GM19328 (cell line): Measurements from ENCODE around the gene VIPR1.
"Not testable (repeated sequence)": the region's sequence is repeated elsewhere in the genome, so short reads cannot be mapped to it uniquely, and the experiment has no call there.

ENCODE experiments used
- ATAC-seq: cut with Tn5 transposase; IDR thresholded peaks from one replicate; pipeline ENCODE4 v1.9.1; 2021; ENCODE audit warnings: mild to moderate bottlenecking, moderate library complexity; ENCODE audit not compliant: unreplicated experiment

VIPR1 gene

GRCh38 chr3:42569593-42570142, 67.2 kb downstream of the VIPR1 start:
- ATAC-seq = no peak

GRCh38 chr3:42572278-42572677, 69.8 kb downstream of the VIPR1 start:
- ATAC-seq = no peak

GRCh38 chr3:42575137-42575741, 72.8 kb downstream of the VIPR1 start:
- no peak for ATAC-seq

- ATAC-seq = no peak
These were observed 75.6 kb downstream of the VIPR1 start for GRCh38 chr3:42578054-42578453.

GRCh38 chr3:42579346-42579745, 76.9 kb downstream of the VIPR1 start:
- ATAC-seq = not testable (repeated sequence)

GRCh38 chr3:42581400-42581708, 78.9 kb downstream of the VIPR1 start:
- ATAC-seq = no peak

GRCh38 chr3:42581709-42582473, 79.4 kb downstream of the VIPR1 start, which contains the start of gene SEC22C:
Gene SEC22C (minus strand): TSS chr3:42581967. CDS start chr3:42569046, 12,921 bp downstream.
- peak; percentile 92 for ATAC-seq

- ATAC-seq = no peak
These were observed 80.1 kb downstream of the VIPR1 start for GRCh38 chr3:42582474-42583070.
